Measurements from ENCODE around the gene NEDD4L. TPM values are rescaled to one million over a fixed set of nuclear protein-coding genes. Genes with fewer than 3 reads are reported as not detected.
A peak's percentile ranks its signal among the peaks of the same experiment; 100 is the strongest.
"Not testable (repeated sequence)": the region's sequence is repeated elsewhere in the genome, so short reads cannot be mapped to it uniquely, and the experiment has no call there.

The NEDD4L gene
- total RNA-seq, 8 experiments from 2014 or later = 51.2 to 394 (median 65.0) TPM

DNA sequence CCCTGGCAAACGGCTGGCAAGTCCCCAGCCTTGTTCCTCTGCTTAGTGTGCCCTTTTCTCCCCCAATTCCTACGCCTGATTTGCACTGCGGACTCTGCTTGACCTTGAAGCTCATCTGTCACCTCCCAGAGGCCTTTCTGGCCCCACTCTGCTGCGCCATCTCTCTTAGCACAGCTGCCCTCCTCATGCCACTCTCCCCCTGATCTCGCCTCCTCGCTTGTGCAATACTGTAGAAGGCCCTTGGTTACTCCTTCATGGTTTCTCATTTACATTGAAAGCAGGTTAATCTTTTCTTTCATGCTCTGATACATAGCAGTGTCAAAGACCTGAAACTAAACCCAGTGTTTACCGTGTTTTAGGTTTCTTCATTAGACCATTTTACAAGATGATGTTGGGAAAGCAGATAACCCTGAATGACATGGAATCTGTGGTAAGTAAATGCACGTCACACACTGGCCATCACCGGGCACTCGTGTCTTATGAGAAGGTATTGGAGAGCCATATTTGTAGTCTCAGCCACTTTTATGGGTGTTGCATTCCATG, 326.1 kb downstream of the NEDD4L start:
- peak in 1 of 8 experiments; percentile 20 for ATAC-seq (replicated peaks in 6 of 8)
- 90 to 100% (median 96%) methylated on average over 1 to 9 of the region's 10 CpGs; no CpG with 5 or more reads in 2 of the 10 experiments for WGBS, 10 experiments
- H3K4me3 ChIP-seq = no peak overlapping the region
- in situ Hi-C loops (cut with MboI; ENCODE audit: low pct_unique_long_range_greater_than_20kb in 2 of 9, low sequenced_read_pairs in 9 of 9, unreplicated experiment in 9 of 9) = no loop called here
- no peak overlapping the region for H3K27ac ChIP-seq
- peaks cover 4 to 15% of the 10 kb centered on the region in 2 donors for H3K4me1 ChIP-seq (replicated peaks in 1 of 2)

- 0 to 90% (median 75%) methylated on average over 1 to 5 of the region's 5 CpGs; no CpG with 5 or more reads in 2 of the 10 experiments for WGBS, 10 experiments
- ATAC-seq (replicated peaks in 6 of 8) = no peak
- H3K27ac ChIP-seq = no peak overlapping the region
- H3K4me1 ChIP-seq (replicated peaks in 1 of 2) = peaks cover 4 to 15% of the 10 kb centered on the region in 2 donors
- in situ Hi-C loops (cut with MboI; ENCODE audit: low pct_unique_long_range_greater_than_20kb in 2 of 9, low sequenced_read_pairs in 9 of 9, unreplicated experiment in 9 of 9) = no loop called here
- H3K4me3 ChIP-seq = no peak overlapping the region
Observed at GRCh38 chr18:58370612-58371011, 326.6 kb downstream of the NEDD4L start.

GRCh38 chr18:58373481-58373880, 329.5 kb downstream of the NEDD4L start:
- H3K4me3 ChIP-seq = no peak overlapping the region
- 42 to 93% (median 67%) methylated on average over 1 to 5 of the region's 5 CpGs; no CpG with 5 or more reads in 3 of the 10 experiments for WGBS, 10 experiments
- no peak overlapping the region for H3K27ac ChIP-seq
- in situ Hi-C loops (cut with MboI; ENCODE audit: low pct_unique_long_range_greater_than_20kb in 2 of 9, low sequenced_read_pairs in 9 of 9, unreplicated experiment in 9 of 9) = no loop called here
- peaks cover 4 to 18% of the 10 kb centered on the region in 2 donors for H3K4me1 ChIP-seq (replicated peaks in 1 of 2)
- peak in 2 of 8 experiments; percentile 45 to 70 for ATAC-seq (replicated peaks in 6 of 8)

GRCh38 chr18:58375051-58375450, 331.0 kb downstream of the NEDD4L start:
- no peak for ATAC-seq (replicated peaks in 6 of 8)
- Histone ChIP-seq H3K4me1 (replicated peaks in 1 of 2) (peaks cover 4 to 16% of the 10 kb centered on the region in 2 donors), H3K27ac (no peak overlapping the region), H3K4me3 (no peak overlapping the region)
- in situ Hi-C loops (cut with MboI; ENCODE audit: low pct_unique_long_range_greater_than_20kb in 2 of 9, low sequenced_read_pairs in 9 of 9, unreplicated experiment in 9 of 9) = no loop called here
- WGBS, 10 experiments = 90 to 100% (median 96%) methylated on average over 1 to 2 of the region's 8 CpGs; no CpG with 5 or more reads in 6 of the 10 experiments

GRCh38 chr18:58378411-58379379, 334.7 kb downstream of the NEDD4L start:
- no peak overlapping the region for H3K4me3 ChIP-seq
- peak in 2 of 8 experiments; percentile 22 to 31 for ATAC-seq (replicated peaks in 6 of 8)
- 40 to 100% (median 92%) methylated on average over 1 to 15 of the region's 28 CpGs; no CpG with 5 or more reads in 3 of the 10 experiments for WGBS, 10 experiments
- in situ Hi-C loops (cut with MboI; ENCODE audit: low pct_unique_long_range_greater_than_20kb in 2 of 9, low sequenced_read_pairs in 9 of 9, unreplicated experiment in 9 of 9) = no loop called here
- H3K4me1 ChIP-seq (replicated peaks in 1 of 2) = peaks cover 0 to 7% of the 10 kb centered on the region in 2 donors
- no peak overlapping the region for H3K27ac ChIP-seq

- H3K4me3 ChIP-seq = no peak overlapping the region
- ATAC-seq (replicated peaks in 6 of 8) = no peak
- 80 to 100% (median 91%) methylated on average over 2 to 12 of the region's 15 CpGs; no CpG with 5 or more reads in 4 of the 10 experiments for WGBS, 10 experiments
- peaks cover 0 to 3% of the 10 kb centered on the region in 2 donors for H3K4me1 ChIP-seq (replicated peaks in 1 of 2)
- in situ Hi-C loops (cut with MboI; ENCODE audit: low pct_unique_long_range_greater_than_20kb in 2 of 9, low sequenced_read_pairs in 9 of 9, unreplicated experiment in 9 of 9) = no loop called here
- no peak overlapping the region for H3K27ac ChIP-seq
Observed at GRCh38 chr18:58379443-58379842, 335.4 kb downstream of the NEDD4L start.

GRCh38 chr18:58380113-58380512, 336.1 kb downstream of the NEDD4L start:
- H3K4me1 ChIP-seq (replicated peaks in 1 of 2); ATAC-seq (replicated peaks in 6 of 8); H3K4me3 ChIP-seq; H3K27ac ChIP-seq; in situ Hi-C loops (cut with MboI; ENCODE audit: low pct_unique_long_range_greater_than_20kb in 2 of 9, low sequenced_read_pairs in 9 of 9, unreplicated experiment in 9 of 9): not testable (repeated sequence)
- 94 to 100% (median 96%) methylated on average over 1 to 4 of the region's 4 CpGs; no CpG with 5 or more reads in 3 of the 10 experiments for whole genome bisulfite sequencing, 10 experiments

- no peak for ATAC-seq (replicated peaks in 6 of 8)
- Histone ChIP-seq H3K4me3 (no peak overlapping the region), H3K27ac (no peak overlapping the region), H3K4me1 (replicated peaks in 1 of 2) (peaks cover 0 to 3% of the 10 kb centered on the region in 2 donors)
- 80 to 100% (median 91%) methylated on average over 1 to 11 of the region's 12 CpGs; no CpG with 5 or more reads in 1 of the 10 experiments for WGBS, 10 experiments
- in situ Hi-C loops (cut with MboI; ENCODE audit: low pct_unique_long_range_greater_than_20kb in 2 of 9, low sequenced_read_pairs in 9 of 9, unreplicated experiment in 9 of 9) = no loop called here
Observed at GRCh38 chr18:58381676-58382411, 337.8 kb downstream of the NEDD4L start.

DNA sequence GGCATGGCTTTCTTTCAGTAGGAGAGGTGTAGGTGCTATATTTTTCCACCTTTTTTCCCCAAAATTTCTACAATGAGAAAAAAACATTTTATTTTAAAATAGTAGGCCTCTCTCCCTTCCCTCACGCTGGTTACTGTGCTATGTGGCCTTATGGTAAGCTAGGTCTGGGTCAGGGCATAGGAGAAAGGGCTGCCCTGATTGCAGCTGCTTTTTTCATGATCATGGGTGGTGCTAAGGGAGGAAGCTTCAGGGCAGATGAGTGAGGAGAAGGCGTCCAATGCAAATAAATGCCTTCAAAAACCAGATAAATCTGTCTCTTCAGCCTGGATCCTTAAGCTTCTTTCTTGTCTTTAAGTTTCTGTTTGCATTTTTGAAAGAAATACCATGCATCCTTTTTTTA, 338.4 kb downstream of the NEDD4L start:
- in situ Hi-C loops (cut with MboI; ENCODE audit: low pct_unique_long_range_greater_than_20kb in 2 of 9, low sequenced_read_pairs in 9 of 9, unreplicated experiment in 9 of 9) = no loop called here
- no peak overlapping the region for H3K4me3 ChIP-seq
- no peaks in the 10 kb centered on the region for H3K4me1 ChIP-seq (replicated peaks in 1 of 2)
- 20 to 100% (median 69%) methylated on average over 1 to 2 of the region's 2 CpGs; no CpG with 5 or more reads in 4 of the 10 experiments for WGBS, 10 experiments
- no peak overlapping the region for H3K27ac ChIP-seq
- ATAC-seq (replicated peaks in 6 of 8) = peak in 3 of 8 experiments; percentile 34 to 83 (median 46)

DNA sequence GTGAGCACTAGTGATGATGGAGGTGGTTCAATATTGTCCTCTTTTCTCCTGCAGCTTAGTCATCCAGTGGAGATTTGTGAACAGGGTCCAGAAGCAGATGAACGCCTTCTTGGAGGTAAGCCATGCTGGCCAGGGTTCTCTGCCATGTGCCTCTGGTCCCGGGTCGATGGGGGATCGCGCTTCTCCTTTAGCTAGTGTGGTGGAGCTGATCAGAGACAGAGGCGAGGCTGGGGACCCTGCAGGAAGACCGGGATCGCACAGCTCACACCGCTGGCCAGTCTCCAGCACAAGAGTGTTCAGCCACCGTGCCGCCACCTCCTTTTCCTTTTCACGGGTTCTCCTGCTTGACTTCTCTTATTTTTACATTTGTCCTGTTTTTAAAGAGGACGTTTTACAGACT, 341.4 kb downstream of the NEDD4L start:
- Histone ChIP-seq H3K27ac (no peak overlapping the region), H3K4me3 (no peak overlapping the region), H3K4me1 (replicated peaks in 1 of 2) (no peaks in the 10 kb centered on the region)
- ATAC-seq (replicated peaks in 6 of 8) = no peak
- in situ Hi-C loops (cut with MboI; ENCODE audit: low pct_unique_long_range_greater_than_20kb in 2 of 9, low sequenced_read_pairs in 9 of 9, unreplicated experiment in 9 of 9) = no loop called here
- 53 to 95% (median 88%) methylated on average over 2 to 8 of the region's 13 CpGs; no CpG with 5 or more reads in 7 of the 10 experiments for whole genome bisulfite sequencing, 10 experiments

- WGBS, 10 experiments = 87 to 100% (median 96%) methylated on average over 2 to 11 of the region's 14 CpGs; no CpG with 5 or more reads in 1 of the 10 experiments
- H3K4me1 ChIP-seq (replicated peaks in 1 of 2) = peaks cover 0 to 3% of the 10 kb centered on the region in 2 donors
- no peak for ATAC-seq (replicated peaks in 6 of 8)
- in situ Hi-C loops (cut with MboI; ENCODE audit: low pct_unique_long_range_greater_than_20kb in 2 of 9, low sequenced_read_pairs in 9 of 9, unreplicated experiment in 9 of 9) = no loop called here
- H3K4me3 ChIP-seq = no peak overlapping the region
- no peak overlapping the region for H3K27ac ChIP-seq
Observed at GRCh38 chr18:58386780-58387179, 342.8 kb downstream of the NEDD4L start.

DNA sequence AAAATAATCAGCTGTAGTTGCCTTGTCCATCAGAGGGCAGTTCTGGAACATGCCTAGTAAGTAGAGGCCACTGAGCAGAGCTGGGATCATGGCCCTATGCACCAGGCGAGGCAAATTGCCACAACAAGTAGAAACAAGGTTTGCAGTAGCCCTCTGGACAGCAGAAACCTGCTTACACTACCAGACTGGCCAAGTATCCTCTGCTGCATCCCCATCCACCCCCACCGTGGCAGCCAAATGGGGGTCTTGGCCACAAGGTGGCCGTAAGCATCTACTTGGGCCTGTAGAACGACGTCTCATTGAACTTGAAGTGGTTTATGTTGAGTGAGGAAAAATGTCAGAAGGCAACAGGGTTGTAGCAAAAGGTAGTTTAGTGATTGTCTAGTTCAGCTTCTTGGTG, 343.7 kb downstream of the NEDD4L start:
- Histone ChIP-seq H3K27ac (no peak overlapping the region), H3K4me3 (no peak overlapping the region), H3K4me1 (replicated peaks in 1 of 2) (peaks cover 2 to 12% of the 10 kb centered on the region in 2 donors)
- 85 to 100% (median 100%) methylated on average over 1 to 4 of the region's 5 CpGs; no CpG with 5 or more reads in 3 of the 10 experiments for WGBS, 10 experiments
- no peak for ATAC-seq (replicated peaks in 6 of 8)
- in situ Hi-C loops (cut with MboI; ENCODE audit: low pct_unique_long_range_greater_than_20kb in 2 of 9, low sequenced_read_pairs in 9 of 9, unreplicated experiment in 9 of 9) = no loop called here
